GM19099 (cell line): Measurements from ENCODE around the gene MPO.

Source experiments
- POLR2A ChIP-seq: IDR thresholded peaks from 3 replicates; pipeline ENCODE4 v1.6.1; 2011; ENCODE audit warnings: low read depth; ENCODE audit not compliant: insufficient read length; ENCODE audit errors: extremely low read depth

MPO gene

DNA sequence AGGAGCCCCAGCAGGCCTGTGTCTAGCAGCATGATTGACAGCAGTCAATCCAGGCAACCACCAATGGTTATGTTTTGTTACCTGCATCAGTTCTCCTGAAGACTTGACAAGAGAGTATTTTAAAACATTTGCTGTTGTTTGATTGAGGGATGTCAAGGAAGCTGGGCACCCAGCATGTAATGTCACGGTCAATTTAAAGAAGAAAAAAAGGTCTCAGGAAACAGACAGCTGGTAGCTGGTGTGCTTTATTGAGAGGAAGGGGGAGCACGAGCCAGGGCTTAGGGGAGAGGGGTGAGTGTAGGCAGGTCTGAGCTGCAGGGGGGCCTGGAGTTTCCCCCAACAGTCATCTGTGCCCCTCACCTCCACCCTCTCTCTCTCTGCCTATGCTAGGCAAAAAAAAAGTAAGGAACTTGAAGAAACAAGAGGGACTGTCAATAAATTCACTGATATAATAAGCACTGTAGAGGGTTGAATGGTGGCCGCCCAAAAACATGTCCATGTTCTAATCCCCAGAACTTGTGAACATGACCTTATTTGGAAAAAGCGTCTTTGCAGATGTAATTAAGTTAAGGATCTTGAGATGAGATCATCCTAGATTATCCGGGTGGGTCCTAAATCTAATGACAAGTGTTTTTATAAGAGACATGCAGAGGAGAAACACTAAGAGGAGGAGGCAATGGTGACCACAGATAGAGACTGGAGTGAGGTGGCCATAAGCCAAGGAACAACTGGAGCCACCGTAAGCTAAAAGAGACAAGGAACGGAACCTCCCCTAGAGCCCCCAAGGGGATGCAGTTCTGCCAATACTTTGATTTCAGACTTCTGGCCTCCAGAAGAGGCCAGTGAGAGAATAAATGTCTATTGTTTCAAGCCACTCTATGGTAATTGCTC, 33.3 kb upstream of the MPO start:
- TF ChIP-seq POLR2A: no peak

DNA sequence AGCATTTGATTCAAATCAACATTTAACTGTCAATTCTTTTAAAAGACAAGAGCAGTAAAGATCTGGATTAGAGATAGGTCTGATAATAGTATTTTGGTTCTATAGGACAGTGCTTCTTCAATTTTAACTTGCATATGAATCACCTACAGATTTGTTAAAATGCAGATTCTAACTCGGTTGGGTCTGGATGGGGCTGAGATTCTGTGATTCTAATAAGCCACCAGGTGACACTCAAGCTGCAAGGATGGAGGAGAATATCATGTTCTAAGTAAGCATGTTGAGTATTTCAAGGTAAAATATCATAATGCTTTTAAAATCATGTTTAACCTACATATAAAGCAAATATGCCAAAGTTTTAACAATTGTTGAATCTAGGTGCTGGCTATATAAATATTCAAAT, 32.1 kb upstream of the MPO start:
- TF ChIP-seq POLR2A: no peak

DNA sequence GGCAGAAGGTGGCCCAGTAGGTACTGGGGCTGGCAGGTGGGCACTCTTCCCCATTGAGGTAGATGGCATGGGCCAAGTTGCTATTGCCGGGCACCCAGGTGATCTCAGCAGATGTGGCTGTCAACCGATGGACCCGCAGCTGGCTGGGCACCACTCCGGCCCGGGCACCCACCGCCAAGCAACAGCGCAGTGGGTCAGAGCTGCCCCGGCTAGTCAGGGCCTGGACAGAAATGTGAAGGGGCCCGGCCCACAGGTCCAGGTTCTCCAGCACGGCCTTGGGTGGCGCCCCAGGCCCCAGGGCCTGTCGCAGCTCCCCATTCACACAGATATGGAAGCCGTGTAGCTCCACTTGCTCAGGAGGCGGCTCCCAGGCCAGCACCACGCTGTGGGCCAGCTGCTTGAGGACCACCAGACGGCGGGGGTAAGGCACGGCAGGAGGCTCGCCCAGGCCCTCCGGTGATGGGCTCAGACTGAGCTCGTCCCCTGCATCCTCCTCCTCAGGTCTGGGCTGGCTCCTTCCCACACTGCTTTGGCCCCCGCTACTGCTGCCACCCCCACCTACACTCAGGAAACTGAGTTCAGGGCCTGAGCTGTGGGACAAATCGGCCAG, 31.4 kb upstream of the MPO start:
- TF ChIP-seq POLR2A: no peak

DNA sequence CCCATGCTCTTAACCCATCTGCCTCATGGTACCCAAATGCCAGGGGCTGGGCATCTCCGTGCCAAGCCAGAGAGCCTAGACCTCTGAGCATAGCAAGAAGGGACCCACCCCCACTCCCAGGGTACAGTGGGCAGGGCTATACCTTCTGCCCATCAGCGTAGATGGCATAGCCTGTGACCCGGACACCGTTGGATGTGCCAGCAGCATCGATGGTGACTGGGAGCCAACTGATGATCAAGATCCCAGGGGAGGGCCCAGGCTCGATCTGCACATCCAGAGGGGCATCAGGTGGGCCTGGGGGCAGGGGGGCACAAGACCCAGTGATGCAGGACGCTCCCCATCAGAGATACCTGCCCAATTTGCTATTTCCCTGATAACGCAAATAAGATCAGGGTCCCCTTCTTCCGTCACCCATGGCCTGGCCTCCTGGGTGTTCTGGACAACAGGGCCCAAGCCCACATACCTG, 30.7 kb upstream of the MPO start:
- no peak for TF ChIP-seq POLR2A

DNA sequence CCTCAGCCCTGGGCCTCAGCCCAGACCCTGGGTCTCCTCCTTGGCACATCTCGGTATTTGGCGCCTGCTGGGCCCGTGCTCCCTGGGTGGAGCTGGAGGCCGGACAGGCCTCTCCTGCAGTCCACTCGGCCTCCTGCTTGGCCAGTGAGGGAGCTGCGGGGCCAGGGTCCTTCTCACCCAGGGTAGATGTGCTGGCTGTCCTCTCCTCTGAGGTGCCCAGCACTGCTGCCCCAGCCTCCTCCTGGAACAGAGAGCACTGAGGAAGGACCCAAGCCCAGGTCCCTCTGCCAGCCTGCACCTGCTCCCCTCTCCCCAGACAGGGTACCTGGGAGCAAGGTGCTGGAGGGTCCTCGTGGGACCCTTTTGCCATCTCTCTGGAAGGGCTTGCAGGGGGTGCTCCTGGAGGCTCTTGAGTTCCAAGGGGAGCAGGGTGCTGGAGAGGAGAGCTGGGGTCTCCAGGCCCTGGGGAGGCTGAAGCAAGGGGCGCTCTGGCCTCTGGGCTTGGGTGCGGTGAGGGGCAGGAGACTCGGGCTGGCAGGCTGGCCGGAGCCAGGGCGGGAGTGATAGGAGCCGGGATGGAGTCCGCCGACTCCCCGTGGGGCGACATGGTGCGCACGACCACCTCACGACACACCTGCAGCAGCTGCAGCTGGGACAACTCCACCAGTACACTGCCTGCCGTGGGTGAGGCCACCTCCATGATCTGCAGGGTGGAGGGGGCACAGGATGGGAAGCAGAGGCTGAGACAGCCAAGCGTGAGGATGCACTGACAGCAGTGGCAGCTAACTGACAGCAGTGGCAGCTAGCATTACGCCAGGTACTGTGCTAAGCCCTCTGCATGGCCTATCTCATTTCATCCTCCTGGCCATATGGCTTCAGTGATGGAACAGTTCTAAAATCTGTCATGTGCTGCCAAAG, 30.0 kb upstream of the MPO start:
- no peak for TF ChIP-seq POLR2A

DNA sequence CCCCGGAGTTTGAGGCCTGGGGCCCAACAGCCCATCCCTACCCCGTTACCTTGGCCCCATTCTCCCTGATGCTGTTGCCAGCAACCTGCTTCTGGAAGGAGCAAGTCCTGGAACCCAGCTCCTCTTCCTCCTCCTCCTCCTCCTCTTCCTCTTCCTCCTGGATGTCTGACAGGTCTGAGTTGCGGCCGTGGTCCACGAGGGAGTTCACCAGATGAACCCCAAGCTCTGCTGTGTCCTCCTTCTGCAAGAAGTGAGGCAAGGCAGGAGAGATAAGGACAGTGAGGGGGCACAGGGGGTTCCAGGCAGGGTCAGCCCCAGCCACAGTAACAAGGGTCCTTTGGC, 29.2 kb upstream of the MPO start:
- TF ChIP-seq POLR2A: no peak

DNA sequence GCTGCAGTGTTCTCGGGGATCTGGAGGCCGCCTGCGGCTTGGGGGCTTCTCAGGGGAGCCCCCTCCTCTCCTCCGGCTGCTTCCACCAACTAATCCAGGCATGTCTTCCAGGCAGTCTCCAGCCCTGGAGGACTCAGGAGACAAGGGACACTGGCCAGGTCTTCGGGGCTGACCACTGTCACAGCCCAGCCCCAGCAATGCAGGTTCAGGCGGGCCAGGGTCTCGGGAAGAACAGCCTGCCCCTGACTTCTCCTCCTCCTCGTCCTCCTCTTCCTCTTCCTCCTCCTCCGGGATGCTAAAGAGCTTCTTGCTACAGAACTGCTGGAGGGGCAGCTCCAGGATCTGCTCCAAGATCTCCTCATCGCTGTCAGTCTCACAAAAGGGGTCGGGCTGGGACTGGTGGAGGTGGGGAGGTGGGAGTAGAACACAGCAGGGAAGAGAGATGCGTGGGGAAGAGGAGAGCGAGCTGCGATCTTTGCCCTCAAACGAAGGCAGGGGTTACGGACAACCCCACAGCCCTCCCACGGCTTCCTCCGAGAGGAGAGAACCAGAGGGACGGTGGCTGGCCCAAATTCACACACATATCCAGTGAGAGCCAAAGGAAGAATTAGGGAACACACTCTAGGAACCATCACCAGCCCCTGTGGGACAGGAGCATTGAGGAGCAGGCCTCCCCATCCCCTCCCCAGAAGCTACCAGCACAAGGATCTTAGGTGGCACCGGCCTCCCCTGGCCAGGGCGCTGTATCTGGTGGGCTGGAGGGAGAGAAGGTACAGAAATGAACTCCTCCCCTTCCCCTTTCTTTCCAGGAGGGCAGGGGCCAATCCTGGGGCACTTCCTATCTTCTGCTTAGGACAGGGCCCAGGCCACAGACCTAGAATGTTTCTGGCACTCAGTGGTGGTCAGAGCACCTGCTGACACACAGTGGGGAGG, 28.5 kb upstream of the MPO start:
- TF ChIP-seq POLR2A: no peak

DNA sequence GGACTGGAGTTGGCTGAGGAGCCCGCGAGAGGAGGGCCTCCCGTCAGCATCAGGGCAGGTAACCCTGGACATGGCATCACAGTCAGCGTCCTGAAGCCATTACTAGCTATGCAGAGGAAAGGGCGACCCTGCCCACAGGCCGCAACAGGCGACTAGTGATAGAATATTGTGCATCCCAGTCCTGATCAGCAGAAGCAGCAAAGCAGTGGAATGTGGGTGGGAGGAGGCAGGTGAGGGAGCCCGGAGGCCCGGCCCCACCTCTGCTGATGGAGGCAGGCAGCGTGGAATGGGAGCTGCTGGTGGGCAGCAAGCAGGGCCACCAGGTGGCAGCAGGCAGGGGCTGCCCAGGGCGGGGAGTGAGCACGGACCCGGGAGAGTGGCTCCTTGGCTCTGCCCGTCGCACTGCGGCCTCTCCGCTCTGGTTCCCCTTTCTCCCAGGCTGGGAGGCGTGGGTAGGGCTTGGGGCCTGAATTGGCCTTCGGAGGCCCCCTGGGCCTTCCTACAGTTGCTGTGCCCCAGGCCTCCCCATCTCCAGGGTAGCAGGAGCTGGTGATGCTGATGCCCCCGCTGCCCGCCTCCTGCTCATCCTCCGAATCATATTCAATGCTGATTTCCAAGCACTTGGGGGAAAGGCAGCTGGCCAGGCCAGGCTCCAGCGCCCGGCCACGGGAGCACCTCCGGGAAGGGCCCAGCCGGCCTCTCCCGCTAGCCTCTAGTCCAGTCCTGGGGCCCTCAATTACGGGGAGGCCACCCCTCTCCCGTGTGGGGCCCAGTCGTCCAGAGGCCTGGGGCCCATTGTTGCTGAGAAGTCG, 27.6 kb upstream of the MPO start:
- TF ChIP-seq POLR2A: no peak

DNA sequence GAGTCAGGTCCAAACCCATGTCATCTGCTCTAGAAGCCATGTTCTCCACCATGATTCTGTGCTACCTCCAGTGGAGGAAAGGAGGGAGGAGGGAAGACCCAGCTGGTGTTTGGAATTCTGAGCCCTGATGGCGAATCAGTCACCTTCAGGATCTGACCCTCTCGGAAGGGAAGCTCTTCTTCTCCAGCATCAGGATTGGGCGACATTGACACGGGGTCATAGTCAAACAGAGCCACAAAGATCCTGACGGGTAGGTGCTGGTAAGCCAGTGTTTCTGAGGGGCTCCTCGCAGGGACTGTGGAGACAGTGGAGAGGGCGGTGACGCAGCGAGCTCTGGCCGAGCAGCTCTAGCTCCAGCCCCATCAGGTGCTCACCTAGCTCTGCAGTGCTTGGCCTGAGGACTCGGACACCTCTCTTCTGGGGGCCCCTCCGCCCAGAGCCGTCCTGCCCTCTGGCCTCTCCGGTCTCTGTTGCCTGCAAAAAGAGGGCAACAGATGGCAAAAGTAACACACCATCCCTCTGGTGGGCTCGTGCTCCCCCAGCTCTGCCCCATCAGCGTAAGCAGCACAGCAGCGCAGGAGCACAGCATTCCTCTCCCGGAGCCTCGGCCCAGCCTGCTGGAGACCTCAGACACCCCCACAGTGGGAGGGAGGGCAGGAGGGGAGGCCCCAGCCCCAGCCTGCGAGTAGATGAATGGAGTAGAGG, 26.9 kb upstream of the MPO start:
- no peak for TF ChIP-seq POLR2A

DNA sequence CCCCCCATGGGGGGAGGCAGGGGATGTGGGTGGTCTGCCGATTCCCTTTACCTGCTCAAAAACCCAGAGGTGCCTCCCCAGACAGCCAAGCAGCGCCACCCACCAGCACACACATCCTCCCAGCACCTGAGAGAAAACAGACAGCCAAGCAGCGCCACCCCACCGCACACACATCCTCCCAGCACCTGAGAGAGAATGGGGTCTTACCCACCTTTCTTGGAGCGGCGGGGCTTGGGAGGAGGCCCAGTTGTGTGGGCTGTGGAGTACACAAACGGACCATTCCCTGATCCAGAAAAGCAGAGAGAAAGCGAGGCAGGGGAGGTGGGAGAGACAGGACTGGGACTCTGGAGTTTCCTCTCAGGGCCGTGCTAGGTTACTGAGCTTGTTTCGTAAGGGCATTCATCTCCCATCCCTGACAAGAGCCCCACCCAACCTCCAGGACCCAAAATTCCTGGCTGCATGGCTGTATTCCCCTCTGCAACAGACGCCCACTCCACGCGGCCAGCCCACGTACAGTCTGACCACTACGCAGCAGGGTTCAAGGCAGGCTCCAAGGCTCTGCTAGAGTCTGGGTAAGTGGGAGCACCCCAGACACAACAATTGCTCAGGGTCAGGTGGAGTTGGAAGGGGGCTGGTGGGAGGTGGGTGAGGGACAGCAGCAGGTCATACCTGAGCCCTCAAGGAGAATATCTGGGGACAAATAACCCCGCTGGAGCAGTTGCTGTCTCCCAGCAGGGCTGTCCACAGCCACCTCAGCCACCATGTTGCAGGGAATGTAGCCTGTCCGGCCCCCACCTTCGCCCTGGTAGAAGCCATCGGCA, 25.6 kb upstream of the MPO start:
- no peak for TF ChIP-seq POLR2A

DNA sequence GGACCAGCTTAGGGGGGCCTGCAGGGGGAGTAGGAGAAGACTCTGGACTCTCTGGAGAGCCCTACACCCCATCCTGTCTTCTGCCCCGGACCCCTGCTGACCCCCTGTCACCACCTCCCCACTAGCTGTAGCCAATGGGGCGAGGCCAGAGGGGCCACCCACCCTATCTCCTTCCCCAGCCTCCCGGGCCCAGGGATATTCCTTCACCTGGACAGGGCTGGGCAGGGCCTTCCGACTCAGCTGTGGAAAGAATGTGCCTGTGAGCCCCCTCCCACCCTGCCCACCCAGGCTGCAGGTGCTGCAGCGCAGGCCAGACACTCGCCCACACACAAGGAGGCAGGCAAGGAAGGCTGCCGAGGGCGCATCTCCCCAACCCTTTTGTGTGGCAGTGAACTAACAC, 24.9 kb upstream of the MPO start:
- no peak for TF ChIP-seq POLR2A
